Kidney glomerular epithelial cell (primary cell): ENCODE results near the gene DUSP7.

Source experiments
- DNase-seq: peaks from one replicate; lab custom pipeline; 2025; lab: John Stamatoyannopoulos, UW

Gene DUSP7

DNA sequence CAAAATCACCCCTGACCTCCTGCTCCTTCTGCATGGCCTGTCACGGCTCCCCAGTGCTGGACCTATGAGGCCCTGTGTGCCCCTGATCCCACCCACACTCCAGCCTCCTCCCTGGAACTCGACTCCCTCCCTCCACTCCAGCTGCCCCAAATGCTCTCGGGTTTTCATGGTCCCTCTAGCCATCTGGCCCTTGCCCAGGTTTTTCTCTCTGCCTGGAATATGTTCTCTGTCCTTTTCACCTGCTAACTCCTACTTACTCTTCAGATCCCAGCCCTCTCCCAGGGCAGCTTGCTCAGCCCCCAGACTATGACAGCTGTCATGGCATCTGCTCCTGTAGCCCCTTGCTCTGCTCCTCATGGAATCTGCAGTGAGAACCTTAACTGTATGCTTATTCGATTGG is 30.3 kb downstream of the DUSP7 start:
- no peak for DNase-seq

DNA sequence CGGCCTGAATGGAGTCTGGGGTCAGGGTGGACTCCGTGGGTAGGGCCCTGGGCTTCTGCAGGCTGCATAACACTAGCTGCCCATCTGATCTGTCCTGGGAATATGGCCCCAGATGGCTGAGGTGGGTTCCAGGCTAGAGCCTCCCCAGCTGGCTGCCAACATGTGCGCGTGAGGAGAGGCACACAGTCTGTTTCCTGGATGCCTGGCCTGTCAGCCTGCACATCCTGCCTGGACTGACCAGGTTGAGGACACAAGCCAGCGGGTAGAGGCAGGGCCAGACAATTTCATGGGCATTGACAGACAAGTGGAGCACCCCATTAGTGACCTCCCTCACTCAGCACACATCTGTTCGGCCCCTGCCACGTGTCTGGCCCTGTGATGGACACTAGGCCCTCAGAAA is 30.9 kb downstream of the DUSP7 start:
- DNase-seq: no peak

DNA sequence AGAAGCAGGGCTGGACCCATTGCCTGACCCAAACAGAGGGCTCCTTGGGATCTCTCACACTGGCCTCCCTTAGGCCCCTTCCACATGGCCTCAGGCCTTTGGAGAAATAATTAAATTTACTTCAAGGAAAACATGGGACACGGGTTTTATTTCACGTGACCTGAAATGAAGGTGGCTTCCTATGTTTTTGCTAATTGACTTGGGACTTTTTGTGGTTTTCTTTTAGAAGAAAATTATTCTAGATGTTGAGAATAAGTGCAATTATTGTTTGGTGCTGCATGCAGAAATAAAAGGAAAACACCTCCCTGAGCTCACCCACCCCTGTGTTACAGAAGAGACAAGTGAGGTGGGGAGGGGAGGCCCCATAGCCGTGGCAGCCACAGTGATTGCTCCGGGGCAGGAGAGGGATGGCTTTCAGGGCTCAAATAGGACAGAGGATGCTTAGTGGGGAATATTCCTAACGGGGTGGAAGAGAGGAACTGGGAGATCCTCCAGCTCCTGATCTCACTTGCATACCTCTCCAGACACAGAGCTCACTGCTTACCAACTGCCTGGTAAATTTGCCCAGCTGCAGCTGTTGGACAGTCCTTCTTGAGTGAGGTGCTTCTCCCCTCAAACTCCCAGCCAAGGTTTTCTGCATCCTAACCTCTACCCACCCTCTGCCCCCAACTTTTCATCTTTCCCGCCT is 31.5 kb downstream of the DUSP7 start:
- DNase-seq: no peak

DNA sequence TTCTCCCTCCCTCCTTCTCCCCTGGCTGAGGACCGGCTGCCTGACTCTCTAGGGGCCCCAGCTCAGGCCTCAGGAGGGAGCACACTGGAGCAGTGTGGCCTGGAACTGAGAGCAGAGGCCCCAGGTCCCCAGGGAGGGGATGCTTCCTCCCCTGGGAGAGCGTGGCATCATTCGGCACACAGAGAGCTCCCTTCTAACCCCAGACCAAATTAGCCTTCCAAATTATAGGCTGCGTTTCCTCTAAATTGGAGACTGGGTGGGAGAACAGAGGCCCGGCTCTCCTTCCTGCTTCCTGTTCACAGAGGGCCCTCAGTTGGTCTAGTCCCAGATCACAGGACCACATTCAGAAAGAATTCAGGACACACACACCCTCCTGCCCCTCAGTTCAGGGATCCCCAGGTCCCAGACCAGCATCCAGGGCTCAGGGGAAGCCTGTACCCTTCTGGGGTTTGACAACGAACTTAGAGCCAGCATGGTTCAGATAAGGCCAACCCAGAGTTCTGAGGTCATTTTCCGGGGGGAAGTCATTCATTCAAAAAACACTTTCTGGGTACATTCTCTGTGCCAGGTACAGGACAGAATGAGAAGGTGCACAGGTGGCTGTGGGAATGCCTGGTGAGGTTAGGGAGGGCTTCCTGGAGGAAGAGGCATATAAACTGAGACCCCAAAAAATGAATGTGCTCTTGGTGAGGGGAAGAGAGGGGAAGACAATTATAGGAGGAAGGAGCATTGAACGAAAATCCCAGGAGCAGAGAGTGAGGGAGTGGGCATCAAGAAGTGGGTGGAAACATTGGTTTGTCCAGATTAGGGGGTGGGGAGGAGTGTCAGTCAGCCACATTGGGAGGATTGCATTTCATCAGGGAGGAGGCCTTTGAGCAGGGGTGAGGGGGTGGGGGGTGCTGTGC is 32.3 kb downstream of the DUSP7 start:
- no peak for DNase-seq

DNA sequence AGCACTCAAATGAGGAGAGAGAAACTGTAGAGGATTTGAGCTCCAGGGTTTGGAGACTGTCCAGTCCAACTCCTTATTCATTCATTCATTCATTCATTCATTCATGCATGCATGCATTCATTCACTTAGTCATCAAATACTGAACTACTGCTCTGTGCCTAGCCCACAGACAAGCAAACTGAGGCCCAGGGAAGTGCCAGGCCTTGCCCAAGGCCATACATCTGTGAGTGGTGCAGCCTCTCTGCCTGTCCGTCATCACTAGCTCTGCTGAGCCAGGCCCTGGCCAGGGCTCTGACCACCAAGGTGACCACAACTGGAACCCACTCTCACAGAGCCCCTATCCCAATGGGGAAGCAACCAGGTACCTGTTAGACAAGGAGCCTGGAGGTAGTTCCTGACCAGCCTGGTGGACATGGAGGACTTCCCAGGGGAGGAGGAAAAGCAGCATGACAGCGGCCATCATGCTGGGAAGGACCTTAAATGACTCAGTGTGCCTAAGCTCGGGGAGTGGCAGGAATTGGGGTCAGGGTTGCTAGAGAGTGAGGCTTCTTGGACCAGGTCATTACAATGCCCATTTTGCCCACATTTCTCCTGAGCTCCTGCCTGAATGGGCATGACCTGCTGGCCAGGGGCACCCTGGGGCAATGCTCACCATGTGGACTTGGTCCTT is 33.1 kb downstream of the DUSP7 start:
- DNase-seq: no peak

DNA sequence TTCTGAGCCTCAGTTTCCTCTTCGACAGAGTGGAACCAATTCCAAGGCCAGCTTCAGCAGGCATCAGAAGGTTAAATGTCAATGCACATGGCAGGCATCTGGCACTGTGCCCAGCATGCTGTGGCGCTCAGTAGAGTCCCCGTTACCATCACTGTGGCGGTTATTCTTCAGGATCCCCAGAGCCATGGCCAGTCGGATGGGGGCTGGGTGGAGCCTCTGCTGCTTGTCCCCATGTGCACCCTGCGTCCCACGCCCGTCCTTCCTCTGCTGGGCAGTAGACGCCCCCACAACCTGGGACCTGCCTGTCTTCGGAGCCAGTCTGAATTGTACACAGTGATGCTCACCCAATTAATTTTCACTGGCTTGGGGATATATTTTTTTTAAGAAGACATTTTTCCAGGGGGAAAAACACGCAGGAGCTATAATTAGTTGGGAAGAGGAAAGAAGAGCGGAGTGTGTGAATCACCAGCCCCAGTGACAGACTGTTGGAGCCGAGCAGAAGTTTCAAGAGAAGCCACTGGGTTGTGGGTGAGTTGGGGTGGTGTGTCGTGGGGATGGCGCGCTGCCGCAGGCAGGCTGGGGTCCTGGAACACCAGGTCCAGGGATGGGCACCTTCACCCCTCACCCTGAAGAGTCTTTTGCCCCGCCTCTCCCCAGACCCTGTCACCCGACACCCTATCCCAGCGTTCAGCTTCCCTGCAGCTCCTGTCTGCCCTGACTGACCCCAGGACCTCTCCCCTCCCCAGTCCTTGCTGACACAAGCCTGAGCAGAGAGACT is 33.9 kb downstream of the DUSP7 start:
- no peak for DNase-seq

DNA sequence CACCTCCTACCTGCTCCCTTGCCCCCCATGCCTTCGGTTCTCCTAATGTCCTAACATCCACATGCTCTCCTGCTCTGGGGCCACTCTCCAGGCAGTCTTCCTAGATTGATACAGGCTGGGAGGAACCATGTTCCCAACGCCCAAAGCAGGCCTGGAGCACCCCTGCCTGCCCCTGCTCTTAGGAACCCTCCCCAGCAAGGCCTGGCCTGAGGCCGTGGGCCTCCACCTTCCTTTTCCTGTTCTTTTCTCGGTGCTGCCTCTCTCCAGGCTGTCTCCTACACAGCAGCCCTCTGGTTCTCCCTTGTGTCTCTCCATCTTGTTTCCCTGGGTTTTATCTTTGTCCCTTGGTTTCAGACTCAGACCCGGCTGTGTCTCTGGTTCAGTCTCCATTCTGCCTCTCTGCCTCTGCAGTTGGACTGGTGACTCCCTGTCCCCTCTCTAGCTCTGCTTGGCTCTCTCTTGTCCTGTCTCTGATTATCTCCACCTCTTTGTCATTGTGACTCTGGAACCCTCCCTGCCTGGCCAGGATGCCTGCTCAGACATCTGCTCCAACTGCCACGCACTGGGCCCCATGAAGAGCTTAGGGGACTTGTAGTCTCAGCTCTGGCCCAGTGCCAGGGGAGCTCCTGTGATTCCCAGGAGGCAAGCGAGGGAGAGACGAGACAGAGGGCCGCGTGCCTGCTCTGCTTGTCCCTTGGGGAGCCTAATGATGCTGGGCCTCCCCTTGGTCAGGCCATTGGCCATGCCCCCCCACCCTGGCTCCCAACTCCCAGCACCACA is 34.7 kb downstream of the DUSP7 start:
- DNase-seq: no peak

DNA sequence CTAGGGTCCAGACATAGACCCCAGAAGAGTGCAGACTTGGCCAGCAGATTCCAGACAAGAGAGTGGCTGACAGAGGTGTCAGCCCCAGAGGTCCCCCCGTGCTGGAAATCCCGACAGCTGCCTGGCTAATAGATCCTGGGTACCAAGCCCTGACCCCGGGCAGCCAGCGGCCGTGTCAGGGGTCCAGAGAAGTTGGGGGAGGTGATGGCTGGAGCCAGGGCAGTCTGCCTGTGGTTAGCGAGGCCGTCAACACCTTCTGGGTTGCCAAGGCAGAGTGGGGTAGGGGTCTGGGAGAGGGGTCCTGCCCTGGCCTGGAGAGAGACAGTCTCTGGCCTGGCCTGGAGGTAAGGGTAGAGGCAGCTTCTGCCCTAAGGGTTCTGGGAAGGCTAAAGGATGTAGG is 35.6 kb downstream of the DUSP7 start:
- no peak for DNase-seq

DNA sequence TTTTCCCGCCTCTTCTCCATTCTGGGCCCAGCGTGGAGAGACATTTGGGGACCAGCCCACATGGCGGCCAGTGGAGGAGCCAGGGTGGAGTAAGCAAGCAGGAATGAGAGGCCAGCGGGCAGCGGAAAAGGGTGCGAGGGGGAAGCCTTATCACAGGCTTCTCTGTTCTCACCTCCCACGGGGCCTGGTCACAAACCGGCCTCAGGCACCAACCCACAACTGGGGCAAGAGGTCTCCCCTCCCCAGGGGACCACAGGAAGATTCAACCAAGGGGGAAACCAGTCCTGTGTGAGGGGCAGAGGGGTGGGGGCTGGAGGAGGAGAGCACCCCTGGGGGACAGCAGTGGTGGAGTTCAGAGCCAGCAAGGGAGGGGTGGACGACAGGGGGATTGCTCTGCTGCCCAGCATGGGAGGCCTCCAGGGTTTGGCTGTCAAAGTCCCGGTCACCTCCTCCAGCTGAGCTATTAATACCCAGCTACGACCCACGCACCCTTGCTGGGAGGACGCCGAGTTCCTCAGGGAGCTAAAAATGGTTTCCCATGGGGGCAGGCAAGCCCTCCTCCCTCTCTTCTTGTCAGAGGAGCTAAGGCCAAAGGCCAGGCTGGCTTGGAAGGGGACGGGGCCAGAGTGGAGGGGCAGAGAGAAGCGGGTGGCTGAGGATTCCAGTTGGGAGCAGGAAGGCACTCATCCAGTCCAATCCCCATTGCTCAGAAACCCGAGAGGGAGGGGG is 36.9 kb downstream of the DUSP7 start:
- no peak for DNase-seq

DNA sequence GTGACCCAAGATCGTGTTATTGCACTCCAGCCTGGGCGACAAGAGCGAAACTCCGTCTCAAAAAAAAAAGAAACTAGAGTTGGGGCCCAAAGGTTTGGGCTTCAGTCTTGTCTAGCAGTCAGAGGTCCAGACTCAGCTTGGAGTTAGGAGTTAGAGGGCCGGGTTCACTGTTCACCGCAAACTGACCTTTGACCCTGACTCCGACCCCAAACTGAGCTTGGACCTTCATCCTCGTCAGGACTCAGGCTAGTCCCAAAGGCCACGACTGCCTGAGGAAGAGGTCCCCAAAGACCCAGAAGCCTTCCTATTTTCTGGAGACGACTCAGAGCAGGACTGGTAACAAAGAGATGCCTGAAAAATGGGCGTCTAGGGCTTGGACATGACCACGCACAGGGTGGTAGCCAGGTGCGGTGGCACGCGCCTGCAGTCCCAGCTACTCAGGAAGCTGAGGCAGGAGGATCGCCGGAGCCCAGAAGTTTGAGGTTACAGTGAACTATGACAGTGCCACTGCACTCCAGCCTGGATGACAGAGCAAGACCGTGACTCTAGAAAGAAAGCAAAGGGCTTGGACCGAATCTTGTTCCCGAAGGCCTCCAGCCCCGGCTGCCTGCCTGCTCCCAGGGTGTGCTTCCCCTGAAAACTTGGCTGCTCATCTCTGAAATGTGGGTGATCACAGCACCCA is 37.9 kb downstream of the DUSP7 start:
- no peak for DNase-seq

DNA sequence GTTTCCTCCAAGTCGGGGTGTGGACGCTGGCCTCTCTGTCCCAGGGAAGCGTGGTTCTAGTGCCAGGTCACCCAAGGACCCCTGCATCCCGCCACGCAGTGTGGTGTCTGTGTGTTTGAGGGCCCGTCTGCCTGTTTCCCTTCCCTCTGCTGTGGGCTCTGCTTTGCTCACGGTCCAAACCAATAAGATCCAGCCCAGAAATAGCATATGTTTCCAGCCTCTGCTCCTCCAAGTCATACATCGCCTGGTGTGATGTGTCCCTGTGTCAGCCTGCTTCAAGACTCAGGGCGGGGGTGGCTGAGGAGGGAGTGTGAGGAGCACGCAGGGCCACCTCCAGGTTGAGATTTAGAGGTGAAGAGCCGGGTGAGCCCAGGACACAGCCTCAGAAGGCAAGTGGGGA is 38.8 kb downstream of the DUSP7 start:
- DNase-seq: no peak

DNA sequence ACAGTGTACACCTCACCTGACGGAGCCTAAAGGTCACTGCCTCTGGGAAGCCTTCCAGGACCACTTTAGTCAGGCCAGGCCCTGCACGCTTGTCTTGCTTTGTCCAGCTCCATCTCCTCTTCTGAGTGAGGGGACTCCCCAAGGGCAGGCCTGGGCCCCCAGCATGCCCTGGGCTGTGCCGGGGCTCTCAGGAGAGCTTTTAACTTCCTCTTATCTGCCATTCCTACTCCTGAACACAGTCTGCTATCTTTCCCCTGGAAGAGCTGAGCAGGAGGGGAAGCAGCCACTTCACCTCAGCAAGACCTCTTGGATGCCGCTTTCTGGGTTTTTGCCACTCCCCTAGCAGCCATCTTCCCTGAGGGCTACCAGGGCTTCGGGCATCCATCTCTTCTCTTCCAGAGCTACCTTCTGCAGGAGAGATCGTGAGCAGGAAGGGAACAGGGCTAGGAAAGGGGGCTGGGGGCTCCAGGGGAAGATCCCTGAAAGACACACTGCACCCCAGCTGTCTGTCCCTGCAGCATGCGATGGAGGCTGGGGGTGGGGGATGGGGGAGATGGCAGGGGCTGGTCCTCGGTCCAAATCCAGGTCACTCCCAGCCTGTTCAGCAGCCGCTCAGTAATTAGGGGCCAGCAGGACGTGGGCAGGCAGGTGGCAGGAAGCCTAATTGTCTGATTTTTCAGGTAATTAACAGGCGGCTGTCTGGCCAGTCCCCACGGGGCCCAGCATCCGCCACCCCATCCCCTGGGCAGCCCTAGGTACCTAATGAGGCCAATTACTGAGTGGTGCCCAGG is 40.7 kb downstream of the DUSP7 start:
- DNase-seq: no peak

DNA sequence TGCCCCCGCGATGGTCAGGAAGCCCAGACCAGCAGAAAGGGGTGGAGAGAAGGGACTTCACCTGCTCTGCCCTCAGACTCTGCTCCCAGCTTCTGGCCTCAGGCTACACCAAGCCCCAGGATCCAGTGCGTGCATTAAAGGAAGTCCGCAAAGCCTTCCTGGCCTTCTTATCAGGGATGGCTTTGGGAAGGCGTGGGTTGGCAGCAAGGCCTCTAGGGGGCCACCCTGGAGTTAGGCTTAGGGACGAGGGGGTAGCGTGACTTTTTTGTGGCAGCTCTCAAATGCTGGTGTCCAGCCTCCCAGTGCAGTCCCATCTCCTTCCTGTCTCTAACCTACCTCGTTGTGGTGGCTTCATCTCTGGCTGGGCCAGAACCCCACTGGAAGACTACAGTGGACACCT is 41.8 kb downstream of the DUSP7 start:
- DNase-seq: no peak

DNA sequence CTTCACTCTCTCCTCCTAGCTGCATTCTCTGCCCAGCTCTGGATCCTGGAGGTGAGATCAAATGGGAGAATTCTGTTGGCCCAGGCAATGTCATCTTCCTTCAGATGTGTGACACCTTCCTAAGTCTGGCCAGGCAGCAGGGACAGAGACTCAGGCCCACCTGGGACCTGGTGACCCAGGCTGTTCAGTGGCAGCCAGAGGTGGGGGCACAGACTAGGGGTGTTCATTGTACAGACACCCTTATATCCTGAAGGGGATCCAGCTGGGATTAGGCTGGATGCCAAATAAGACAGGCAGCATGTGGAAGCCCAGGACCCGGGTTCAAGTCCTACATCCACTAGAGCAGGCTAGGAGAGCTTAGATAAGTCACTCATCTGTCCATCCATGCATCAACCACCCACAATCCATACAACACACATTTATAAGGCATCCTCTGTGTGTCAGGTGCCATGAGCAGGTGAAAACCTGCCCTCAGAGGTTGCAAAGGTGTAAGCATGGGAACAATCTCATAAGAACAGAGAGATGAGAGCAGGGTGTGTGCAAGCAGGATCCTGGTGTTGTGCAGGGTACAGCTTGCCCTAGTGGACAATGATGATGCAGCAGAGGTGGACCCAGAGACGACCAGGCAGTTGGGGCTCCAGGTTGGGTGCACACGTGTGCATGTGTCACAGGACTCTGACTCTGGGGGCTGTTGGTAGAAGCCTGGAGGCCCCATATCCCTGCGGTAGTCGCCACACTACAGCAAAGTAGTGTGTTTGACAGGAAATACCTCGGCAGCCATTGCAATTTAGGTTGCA is 42.4 kb downstream of the DUSP7 start:
- no peak for DNase-seq

DNA sequence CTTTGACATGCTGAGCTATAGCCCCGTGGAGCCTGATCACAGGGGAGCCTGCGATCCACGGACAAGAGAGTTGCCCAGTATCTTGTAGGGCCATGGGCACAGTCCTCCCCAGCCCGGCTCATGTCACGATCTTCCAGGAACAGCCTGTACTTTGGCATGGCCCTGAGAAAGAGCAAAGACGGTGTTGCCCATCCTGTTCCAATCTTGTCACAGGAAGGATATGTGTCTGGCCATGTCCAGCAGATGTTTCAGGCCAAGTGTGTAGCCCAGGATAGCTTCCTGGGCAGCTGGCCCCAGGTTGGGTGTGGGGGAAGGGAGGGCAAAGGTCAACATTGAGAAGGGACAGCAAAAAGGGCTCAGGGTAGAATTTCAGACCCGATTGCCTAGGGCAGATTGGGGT is 43.7 kb downstream of the DUSP7 start:
- DNase-seq: no peak

DNA sequence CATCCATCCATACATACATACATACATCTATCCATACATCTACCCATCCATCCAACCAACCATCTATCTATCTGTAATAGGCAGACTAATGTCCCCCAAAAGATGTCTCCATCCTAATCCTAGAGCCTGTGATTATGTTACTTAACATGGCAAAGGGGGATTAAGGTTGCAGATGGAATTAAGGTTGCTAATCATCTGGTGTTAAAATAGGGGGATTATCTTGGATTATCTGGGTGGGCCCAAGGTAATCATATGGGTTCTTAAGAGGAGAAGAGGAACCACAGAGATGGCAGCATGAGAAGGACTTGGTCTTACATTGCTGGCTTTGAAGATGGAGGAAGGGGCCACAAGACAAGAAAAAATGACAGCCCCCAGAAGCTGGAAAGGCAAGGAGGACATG is 45.9 kb downstream of the DUSP7 start:
- no peak for DNase-seq

DNA sequence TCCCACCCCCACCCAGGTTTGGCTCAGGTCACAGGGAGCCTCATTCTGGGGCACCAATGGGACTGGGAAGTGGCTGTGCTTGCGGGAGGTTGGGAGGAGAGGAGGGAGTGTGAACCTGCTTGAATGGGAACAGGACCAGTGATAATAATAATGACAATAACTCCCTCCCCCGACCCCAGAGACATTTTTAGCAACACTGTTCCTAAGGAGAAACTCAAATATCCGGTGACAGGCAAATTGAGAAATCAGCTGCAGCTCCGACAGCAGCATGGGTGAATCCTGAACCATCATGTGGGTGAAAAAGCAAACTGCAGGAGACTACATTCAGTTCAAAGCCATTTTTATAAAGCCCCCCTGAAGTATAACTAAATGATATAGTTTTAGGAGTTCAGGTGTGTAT is 49.1 kb downstream of the DUSP7 start:
- no peak for DNase-seq

DNA sequence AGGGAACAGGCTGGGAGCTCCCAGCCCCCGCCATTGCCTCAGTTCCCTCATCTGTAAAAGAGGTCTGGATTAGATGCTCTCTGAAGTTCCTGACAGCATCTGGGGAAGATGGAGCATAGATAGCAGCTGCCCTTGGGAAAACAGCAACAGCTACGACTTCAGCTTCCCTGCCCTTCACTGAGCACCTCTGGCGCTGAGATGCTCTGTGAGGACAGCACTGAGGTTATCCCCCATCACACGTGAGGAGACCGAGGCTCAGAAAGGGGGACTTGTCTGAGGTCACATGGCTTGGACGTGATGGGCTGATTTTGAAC is 49.6 kb downstream of the DUSP7 start:
- no peak for DNase-seq
